ENCODE measurements around the gene RNU1-2.

- TF ChIP-seq POLR2A (IDR thresholded peaks at IDR 0.05; ENCODE audit: low read depth, low read length) (no peak), TAF1 (IDR thresholded peaks at IDR 0.05; ENCODE audit: low read depth, low read length) (no peak), POLR2AphosphoS5 (IDR thresholded peaks at IDR 0.05; ENCODE audit: low read depth, low read length) (no peak), PAX5 (IDR thresholded peaks at IDR 0.05; ENCODE audit: insufficient read depth, low read length, severe bottlenecking) (no peak), POU2F2 (IDR thresholded peaks at IDR 0.05; ENCODE audit: low read depth, low read length) (no peak), SPI1 (IDR thresholded peaks at IDR 0.05; ENCODE audit: low read depth, low read length) (no peak)
These were observed 6.6 kb upstream of the RNU1-2 start for GRCh38 chr1:16888860-16889816.

All from GM12891 (cell line).